ENCODE measurements around the gene PLA2G15.
A peak's percentile ranks its signal among the peaks of the same experiment; 100 is the strongest.

Gene PLA2G15

DNA sequence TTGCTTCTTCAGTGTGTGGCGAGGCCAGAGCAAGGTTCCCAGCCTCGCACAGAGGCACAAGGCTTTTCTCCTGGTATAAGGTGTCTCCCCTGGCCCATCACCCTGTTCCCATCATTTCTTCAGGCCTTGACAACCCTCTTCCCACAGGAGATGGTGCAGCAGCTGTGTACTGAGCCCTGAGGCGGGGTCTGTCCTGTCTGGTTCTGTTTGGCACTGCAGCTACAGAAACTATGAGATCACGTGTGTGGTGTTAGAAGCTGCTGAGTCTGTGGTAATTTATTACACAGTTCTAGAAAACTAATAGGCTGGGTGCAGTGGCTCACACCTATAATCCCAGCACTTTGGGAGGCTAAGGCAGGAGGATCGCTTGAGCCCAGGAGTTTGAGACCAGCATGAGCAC is 7.2 kb downstream of the PLA2G15 start:
- no peak for DNase-seq (ENCODE audit: low read depth)

- no peak for DNase-seq (ENCODE audit: low read depth)
Observed at GRCh38 chr16:68253721-68254120, 8.5 kb downstream of the PLA2G15 start.

DNA sequence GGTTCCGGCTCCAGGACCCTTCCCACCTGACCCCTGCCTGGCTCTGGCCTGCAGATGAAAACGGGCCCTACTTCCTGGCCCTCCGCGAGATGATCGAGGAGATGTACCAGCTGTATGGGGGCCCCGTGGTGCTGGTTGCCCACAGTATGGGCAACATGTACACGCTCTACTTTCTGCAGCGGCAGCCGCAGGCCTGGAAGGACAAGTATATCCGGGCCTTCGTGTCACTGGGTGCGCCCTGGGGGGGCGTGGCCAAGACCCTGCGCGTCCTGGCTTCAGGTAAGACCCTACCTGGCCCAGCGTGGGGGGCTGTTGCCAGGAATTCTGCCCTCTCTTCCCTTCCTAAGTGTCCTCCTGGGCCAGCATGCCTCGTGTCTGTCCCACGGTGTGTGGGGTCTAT is 10.5 kb downstream of the PLA2G15 start:
- no peak for DNase-seq (ENCODE audit: low read depth)

GRCh38 chr16:68257251-68257905 is 12.2 kb downstream of the PLA2G15 start:
- DNase-seq (ENCODE audit: low read depth): no peak

DNA sequence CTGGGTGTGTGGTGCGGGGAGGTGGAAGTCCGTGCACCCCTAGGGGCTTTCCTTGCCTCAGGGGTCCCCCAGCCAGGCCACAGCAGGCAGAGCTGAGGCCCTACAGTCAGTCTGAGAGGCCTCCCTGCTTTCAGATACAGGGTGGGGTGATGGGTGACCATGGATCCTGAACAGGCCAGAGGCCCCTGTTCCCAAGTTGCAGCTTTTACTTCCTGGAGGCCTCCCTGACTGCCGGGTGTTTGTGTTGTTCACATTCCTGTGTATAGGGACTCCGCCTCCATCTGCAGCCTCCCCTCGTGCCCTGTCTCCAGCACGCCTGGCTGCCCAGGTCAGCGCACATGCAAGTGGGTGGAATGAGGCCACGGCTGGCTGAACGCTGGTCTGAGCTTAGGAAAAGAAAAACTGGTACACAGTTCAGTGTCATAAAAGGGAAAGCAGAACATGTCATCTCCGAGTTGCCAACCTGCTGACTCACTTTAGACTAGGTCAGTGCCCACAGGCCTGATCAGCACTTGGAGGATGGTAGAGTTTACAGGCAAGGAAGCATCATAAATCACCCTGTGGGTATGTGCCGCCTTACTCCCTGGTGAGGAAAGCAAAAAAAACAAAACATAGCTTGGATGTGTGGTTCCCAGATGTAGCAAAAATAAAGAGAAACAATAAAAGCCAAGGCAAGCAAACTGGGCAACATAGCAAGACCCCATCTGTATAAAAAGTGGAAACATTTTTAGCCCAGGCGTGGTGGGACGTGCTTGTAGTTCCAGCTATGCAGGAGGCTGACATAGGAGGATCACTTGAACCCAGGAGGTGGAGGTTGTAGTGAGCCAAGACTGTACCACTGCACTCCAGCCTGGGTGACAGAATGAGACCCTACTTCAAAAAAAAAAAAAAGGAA is 13.0 kb downstream of the PLA2G15 start:
- no peak for DNase-seq (ENCODE audit: low read depth)

GRCh38 chr16:68259007-68259825 is 14.0 kb downstream of the PLA2G15 start:
- no peak for DNase-seq (ENCODE audit: low read depth)

- DNase-seq (ENCODE audit: low read depth): no peak
Observed at GRCh38 chr16:68263559-68264127, 18.5 kb downstream of the PLA2G15 start.

DNA sequence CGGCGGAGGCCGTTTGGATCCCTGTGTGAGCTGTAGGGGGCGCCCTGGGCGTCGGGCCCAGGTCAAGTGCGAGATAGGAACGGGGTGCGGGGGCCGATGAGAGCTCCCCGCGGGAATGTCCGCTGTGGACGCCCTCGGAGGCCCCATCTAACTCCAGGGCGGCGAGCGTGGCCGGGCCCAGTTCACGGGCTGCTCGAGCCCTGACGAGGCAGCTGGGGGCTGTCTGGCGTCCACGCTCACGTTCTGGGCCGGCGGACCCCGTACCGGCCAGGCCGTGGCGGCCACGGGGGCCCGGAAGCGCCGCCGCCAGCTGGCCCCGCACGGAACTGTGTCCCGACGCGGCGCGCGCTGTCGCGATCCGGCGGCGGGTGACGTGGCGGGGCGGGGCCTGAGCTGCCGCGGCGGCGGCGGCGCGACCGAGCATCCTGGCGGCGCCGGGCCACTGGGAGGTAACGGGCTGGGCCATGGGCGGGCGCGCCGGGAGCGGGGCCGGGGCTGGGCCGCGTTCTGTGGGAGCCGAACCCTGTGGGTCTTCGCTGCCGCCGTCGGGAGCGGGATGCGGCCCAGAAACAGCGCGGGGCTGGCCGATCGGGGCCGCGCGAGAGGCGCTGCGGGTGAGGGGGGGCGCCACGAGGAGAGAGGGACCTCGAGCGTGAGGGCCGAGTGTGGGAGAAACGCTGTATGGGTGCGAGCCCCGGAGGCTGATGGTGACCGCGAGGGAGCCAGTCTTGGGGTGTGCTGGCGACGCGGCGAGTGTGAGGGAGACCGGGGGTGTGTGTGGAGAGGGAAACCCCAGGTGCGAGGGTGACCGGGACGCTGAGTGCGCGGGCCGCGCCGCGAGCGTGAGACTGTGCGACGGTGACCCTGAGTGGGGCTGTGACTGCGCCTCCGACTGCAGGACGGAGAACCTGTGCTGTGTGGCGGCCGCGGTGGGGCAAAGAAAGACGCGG is 19.2 kb downstream of the PLA2G15 start, which contains the start of gene SLC7A6:
Gene SLC7A6, plus strand, starts transcription at position 399 of the 950 bp plus-strand sequence. CDS start 10,201 bp downstream, outside the sequence.
- peak; percentile 42 for DNase-seq (ENCODE audit: low read depth)

DNA sequence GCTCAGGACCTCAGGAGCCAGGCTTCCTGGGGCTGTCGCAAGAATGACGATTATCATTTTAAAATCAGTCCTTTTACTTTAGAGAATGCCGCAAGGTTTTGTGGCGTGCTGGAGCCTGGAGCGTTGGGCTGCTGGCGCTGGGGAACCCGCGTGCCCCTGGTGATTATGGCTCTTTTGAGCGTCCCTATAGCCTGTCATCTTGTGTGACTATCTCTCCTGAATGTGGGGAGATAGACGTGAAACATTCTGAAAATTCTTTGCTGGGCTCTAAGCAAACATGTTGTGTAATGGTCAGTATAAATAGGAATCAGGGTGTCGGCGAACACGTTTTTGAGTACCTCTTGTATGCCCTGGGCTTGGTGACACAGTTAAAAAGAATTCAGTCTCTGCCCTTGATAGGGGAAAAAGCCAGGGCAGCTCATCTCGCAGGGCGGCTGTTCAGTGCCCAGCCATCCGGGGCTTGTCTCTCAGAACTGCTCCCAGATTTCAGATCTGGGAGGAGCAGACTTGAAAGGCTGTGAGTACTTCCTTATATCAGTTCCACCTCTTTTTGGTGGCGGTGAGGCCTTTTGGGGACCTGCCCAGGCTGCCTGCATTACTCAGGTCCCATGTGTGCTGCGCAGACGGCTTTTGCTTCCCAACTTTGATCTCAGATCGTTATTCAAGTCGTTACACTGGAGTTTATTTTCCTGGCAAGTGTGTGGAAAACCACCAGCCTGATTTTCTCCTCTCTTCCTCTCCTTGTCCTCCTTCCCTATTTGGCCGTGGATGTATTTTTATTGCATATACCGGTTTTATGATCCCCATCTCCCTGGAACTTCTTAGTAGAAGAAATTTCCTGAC is 20.1 kb downstream of the PLA2G15 start:
- DNase-seq (ENCODE audit: low read depth): no peak

DNA sequence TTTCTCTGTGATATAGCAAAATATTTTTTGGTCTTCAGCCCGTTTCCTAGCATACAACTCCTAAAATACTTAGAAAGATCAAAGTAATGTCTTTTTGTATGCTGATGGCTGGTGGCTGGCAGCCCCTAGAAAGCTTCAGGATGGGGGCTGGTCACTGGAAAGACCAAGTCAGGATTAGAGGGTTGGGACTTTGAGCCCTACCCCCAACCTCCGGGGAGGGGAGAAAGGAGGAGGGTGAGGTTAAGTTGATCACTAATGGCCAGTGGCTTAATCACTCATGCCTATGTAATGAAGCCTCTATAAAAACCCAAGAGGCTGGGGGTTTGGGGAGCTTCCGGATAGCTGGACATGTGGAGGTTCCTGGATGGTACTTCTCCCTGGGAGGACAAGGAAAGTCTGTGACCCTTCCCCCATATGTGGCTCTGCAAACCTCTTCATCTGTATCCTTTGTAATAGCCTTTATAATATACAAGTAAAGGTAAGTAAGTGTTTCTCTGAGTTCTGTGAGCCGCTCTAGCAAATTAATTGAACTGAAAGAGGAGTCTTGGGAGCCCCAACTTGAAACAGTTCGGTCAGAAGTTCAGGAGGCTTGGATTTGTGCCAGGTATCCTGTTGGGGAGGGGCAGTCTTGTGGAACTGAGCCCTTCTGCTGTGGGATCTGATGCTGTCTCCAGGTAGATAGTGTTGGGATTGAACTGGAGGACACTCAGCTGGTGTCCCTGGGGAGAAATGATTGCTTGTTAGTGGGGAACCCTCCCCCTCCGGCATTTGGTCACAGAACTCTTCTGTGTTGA is 22.6 kb downstream of the PLA2G15 start:
- no peak for DNase-seq (ENCODE audit: low read depth)

GRCh38 chr16:68269793-68270192 is 24.6 kb downstream of the PLA2G15 start:
- DNase-seq (ENCODE audit: low read depth): no peak

DNA sequence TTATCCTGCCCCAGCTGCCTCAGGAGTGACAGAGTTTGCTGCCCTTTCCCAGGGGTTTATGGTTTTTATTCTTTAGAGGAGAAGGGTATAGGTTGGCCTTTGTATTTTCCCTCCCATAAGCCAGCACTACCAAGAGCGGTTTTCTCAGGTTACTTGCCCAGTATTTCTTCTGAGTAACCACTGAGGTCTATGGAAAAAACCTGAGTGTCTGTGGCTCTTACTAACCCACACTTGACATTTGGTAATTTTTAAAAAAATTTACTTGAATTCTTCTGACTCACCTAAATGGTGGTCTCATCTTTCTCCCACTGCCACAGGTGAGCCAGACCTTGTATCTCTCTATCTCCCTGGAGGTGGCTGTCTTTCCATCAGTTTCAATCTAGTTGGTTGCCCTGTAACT is 25.2 kb downstream of the PLA2G15 start:
- DNase-seq (ENCODE audit: low read depth): no peak

DNA sequence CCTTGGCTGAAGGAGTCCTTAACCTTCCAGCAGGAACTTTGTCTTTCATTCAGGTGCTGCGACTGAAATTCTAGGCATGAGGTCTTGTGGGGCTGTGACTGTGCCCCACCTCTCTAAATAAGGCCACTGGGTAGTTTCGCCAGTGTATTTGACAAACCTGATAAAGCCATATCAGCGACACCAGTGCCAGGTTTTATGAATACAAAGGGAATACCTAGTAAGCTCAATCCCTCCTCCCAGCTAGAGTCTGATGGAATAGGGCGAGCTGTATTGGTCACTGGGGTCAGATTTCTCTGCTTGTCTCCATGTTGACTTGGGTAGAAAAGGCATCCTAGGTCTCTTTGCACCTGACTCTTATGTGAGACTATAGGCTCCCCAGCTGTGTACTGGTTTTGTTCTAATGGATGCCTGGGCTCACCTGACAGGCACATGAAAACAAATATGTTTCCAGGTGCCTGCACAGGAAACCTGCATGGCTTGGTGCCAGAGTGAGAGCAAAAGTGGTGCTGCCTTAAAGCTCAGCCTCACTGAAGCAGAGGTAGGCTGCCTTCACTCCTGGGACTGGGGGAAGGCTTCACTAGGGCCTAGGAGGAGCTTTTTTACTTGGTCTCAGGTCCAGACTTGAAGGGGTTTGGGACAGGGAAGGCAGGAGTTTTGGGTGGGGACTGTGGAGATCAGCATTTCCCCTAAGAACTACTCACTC is 27.5 kb downstream of the PLA2G15 start:
- DNase-seq (ENCODE audit: low read depth): no peak

- no peak for DNase-seq (ENCODE audit: low read depth)
Observed at GRCh38 chr16:68273459-68273858, 28.3 kb downstream of the PLA2G15 start.

DNA sequence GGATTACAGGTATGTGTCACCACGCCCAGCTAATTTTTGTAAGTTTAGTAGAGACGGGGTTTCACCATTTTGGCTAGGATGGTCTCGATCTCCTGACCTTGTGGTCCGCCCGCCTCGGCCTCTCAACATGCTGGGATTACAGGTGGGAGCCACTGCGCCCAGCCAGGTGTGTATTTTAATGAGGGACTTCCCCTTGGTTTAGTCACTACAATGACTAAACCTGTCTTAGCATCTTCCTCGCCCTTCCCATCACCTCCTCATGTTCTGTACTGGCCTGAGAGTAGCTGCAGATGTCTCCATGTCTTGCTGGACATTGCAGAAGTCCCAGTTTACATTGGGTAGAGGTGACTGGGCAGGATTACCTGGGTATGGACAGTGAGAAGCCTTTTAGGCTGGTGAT is 28.7 kb downstream of the PLA2G15 start:
- DNase-seq (ENCODE audit: low read depth): no peak

DNA sequence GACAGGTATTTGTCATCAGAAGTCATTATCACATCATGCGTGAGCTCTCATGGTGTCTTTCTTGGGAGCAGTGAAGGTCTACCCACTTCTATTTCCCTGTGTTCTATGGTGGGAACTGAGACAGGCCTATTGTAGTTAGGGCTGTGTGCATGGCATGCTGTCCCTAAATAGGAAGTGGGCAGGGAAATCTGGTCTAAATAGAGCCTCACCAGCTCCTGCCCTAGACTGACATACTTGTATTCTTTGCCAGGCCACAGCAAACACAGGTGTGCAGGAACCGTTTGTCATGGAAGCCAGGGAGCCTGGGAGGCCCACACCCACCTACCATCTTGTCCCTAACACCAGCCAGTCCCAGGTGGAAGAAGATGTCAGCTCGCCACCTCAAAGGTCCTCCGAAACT is 29.3 kb downstream of the PLA2G15 start:
- DNase-seq (ENCODE audit: low read depth): no peak

- no peak for DNase-seq (ENCODE audit: low read depth)
Observed at GRCh38 chr16:68275611-68276191, 30.5 kb downstream of the PLA2G15 start.

GRCh38 chr16:68276223-68276622 is 31.1 kb downstream of the PLA2G15 start:
- no peak for DNase-seq (ENCODE audit: low read depth)

Measured in non-pigmented ciliary epithelial cell (primary cell).